A673 (cell line): ENCODE data around the gene RNF220. TPM values are rescaled to one million over a fixed set of nuclear protein-coding genes. Genes with fewer than 3 reads are reported as not detected.

Experiments
- BruUV-seq: library from RNA; stranded (reverse); fragments of 400-500 nt; replicated peaks from 2 replicates; lab custom pipeline; 2021; lab: Mats Ljungman, UMichigan
- CTCF ChIA-PET: fragments of 300-600 bp; sonication (Branson Sonifier 250); formaldehyde crosslinking; loops from one replicate; lab custom pipeline; 2022; ENCODE audit warnings: antibody characterized with exemption; lab: Charles Lee
- POLR2A ChIA-PET: fragments of 300-600 bp; sonication (Branson Sonifier 250); formaldehyde crosslinking; loops from one replicate; lab custom pipeline; 2022; ENCODE audit warnings: antibody characterized with exemption; ENCODE audit not compliant: low non-redundant PET; lab: Charles Lee
- DNase-seq: peaks from one replicate; pipeline ENCODE4 v3.0.0-alpha.2; 2015; ENCODE audit warnings: low spot score
- H3K27ac ChIP-seq: fragments of 200-600 bp; sonication (generic); 2 replicates; pipeline ENCODE4 v1.5.1; 2016; ENCODE audit warnings: mixed run types, low read depth, mild to moderate bottlenecking, mixed read lengths, antibody characterized with exemption, low read length; ENCODE audit not compliant: poor library complexity, severe bottlenecking
- H3K27me3 ChIP-seq: fragments of 200-600 bp; sonication (generic); replicated peaks from 2 replicates; pipeline ENCODE4 v1.6.1; 2017; ENCODE audit warnings: mixed run types, low read depth, mild to moderate bottlenecking, mixed read lengths, antibody characterized with exemption, low read length; ENCODE audit not compliant: insufficient read depth, poor library complexity
- H3K36me3 ChIP-seq: fragments of 200-600 bp; sonication (generic); 2 replicates; pipeline ENCODE4 v1.6.1; 2016; ENCODE audit warnings: mixed run types, mild to moderate bottlenecking, mixed read lengths, antibody characterized with exemption, low read length; ENCODE audit not compliant: insufficient read depth, poor library complexity, severe bottlenecking
- H3K4me1 ChIP-seq: fragments of 200-600 bp; sonication (generic); 2 replicates; pipeline ENCODE4 v1.6.1; 2017; ENCODE audit warnings: mixed run types, mild to moderate bottlenecking, mixed read lengths, antibody characterized with exemption, low read length; ENCODE audit not compliant: insufficient read depth, poor library complexity, severe bottlenecking
- H3K4me3 ChIP-seq: fragments of 200-600 bp; sonication (generic); 2 replicates; pipeline ENCODE4 v1.5.1; 2016; ENCODE audit warnings: low read depth, mixed run types, mild to moderate bottlenecking, mixed read lengths, low read length; ENCODE audit not compliant: poor library complexity, severe bottlenecking
- H3K9me3 ChIP-seq: fragments of 200-600 bp; sonication (generic); 2 replicates; pipeline ENCODE4 v1.6.1; 2016; ENCODE audit warnings: mixed run types, low read depth, mild to moderate bottlenecking, mixed read lengths, antibody characterized with exemption, low read length; ENCODE audit not compliant: poor library complexity, severe bottlenecking
- CTCF ChIP-seq: fragments of 300-800, 200-600 bp; sonication (generic); conservative IDR thresholded peaks from 2 replicates; pipeline ENCODE4 v1.5.1; 2017; ENCODE audit warnings: low read depth, mild to moderate bottlenecking, antibody characterized with exemption, low read length, moderate library complexity, mixed read lengths
- EZH2 ChIP-seq: fragments of 200-600 bp; sonication (generic); IDR thresholded peaks from 2 replicates; pipeline ENCODE4 v1.6.1; 2017; ENCODE audit warnings: borderline replicate concordance, low read depth, mild to moderate bottlenecking, mixed read lengths, antibody characterized with exemption, low read length; ENCODE audit not compliant: poor library complexity, severe bottlenecking
- intact Hi-C: fragments of 100-400 bp; cut with micrococcal nuclease; formaldehyde crosslinking; loops from one replicate; pipeline ENCODE4 v1.10.0; 2022; ENCODE audit not compliant: unreplicated experiment
- total RNA-seq: library from RNA; stranded (reverse); gene quantifications from 2 replicates; pipeline ENCODE4 v1.2.3, GENCODE V29; 2021

RNF220 gene
- total RNA-seq, 1 experiment from 2014 or later: 80.6 TPM

- intact Hi-C loops: no loop called here
- POLR2A ChIA-PET: no interaction called here
- H3K27ac ChIP-seq: no peak overlapping the region
- no peak for TF ChIP-seq EZH2
- TF ChIP-seq CTCF: no peak
- CTCF ChIA-PET: no interaction called here
- peaks cover 10% of the 10 kb centered on the region for H3K4me1 ChIP-seq
- no peaks in the 10 kb centered on the region for H3K36me3 ChIP-seq
- DNase-seq: no peak
- no peak overlapping the region for H3K4me3 ChIP-seq
- no peaks in the 10 kb centered on the region for H3K9me3 ChIP-seq
- no TSS peak for BruUV-seq
- H3K27me3 ChIP-seq: peaks cover 55% of the 10 kb centered on the region
These were observed 6.8 kb downstream of the RNF220 start for GRCh38 chr1:44411861-44412260.

- TF ChIP-seq EZH2: no peak
- no peak for TF ChIP-seq CTCF
- DNase-seq: no peak
- Histone ChIP-seq H3K9me3 (no peaks in the 10 kb centered on the region), H3K36me3 (no peaks in the 10 kb centered on the region), H3K4me3 (no peak overlapping the region), H3K4me1 (peaks cover 10% of the 10 kb centered on the region), H3K27ac (no peak overlapping the region), H3K27me3 (peaks cover 47% of the 10 kb centered on the region)
- intact Hi-C loops: no loop called here
- CTCF ChIA-PET: no interaction called here
- POLR2A ChIA-PET: no interaction called here
- BruUV-seq: no TSS peak
These were observed 7.5 kb downstream of the RNF220 start for GRCh38 chr1:44412601-44413000.

- POLR2A ChIA-PET: no interaction called here
- no TSS peak for BruUV-seq
- H3K27ac ChIP-seq: no peak overlapping the region
- CTCF ChIA-PET: no interaction called here
- no peaks in the 10 kb centered on the region for H3K36me3 ChIP-seq
- peaks cover 44% of the 10 kb centered on the region for H3K27me3 ChIP-seq
- no peak overlapping the region for H3K4me3 ChIP-seq
- no peak for DNase-seq
- no peaks in the 10 kb centered on the region for H3K9me3 ChIP-seq
- no peak for TF ChIP-seq EZH2
- no peak for TF ChIP-seq CTCF
- peaks cover 6% of the 10 kb centered on the region for H3K4me1 ChIP-seq
- intact Hi-C loops: no loop called here
These were observed 8.7 kb downstream of the RNF220 start for GRCh38 chr1:44413740-44414139.
